SK-N-SH (cell line): ENCODE results near the gene GPR148. TPM values are rescaled to one million over a fixed set of nuclear protein-coding genes. Genes with fewer than 3 reads are reported as not detected.

Source experiments
- CTCF ChIA-PET: fragments of 300-600, 350-600 bp; formaldehyde crosslinking; extraction: SDS; loops from one replicate; lab custom pipeline; 2021; lab: Yijun Ruan, JAX
- POLR2A ChIA-PET: fragments of 350-600 bp; sonication (Branson Sonifier 250); formaldehyde crosslinking; extraction: SDS; loops from one replicate; lab custom pipeline; 2020; ENCODE audit warnings: antibody characterized with exemption, inconsistent platforms; lab: Yijun Ruan, JAX
- DNase-seq: peaks from one replicate; pipeline ENCODE4 v3.0.0; 2012
- H2AFZ ChIP-seq: fragments of 200-600 bp; sonication (generic); 2 replicates; pipeline ENCODE4 v1.8.1; 2016; ENCODE audit warnings: antibody characterized with exemption, mild to moderate bottlenecking, low read depth
- H3F3A ChIP-seq: fragments of 200-600 bp; sonication (generic); replicated peaks from 2 replicates; pipeline ENCODE3; 2016; ENCODE audit warnings: antibody characterized with exemption, mild to moderate bottlenecking; ENCODE audit not compliant: insufficient read depth
- H3K27ac ChIP-seq, 2 experiments: fragments of 200-500 bp in 1 of 2; fragments of 200-600 bp in 1 of 2; sonication (Bioruptor generic) in 1 of 2; sonication (generic), shearing (Covaris generic) in 1 of 2; 2 replicates each; pipeline versions ENCODE4 v1.5.1 to v1.6.1; 2014 to 2016; ENCODE audit warnings: low read depth in 2 of 2, inconsistent platforms in 1 of 2, low read length in 1 of 2, mild to moderate bottlenecking in 1 of 2, mixed read lengths in 1 of 2
- H3K27me3 ChIP-seq: fragments of 200-600 bp; sonication (generic), shearing (Covaris generic); 2 replicates; pipeline ENCODE4 v1.6.1; 2016; ENCODE audit warnings: mixed run types; ENCODE audit not compliant: insufficient read depth
- H3K36me3 ChIP-seq, 2 experiments: fragments of 200-500 bp in 1 of 2; fragments of 200-600 bp in 1 of 2; sonication (Bioruptor generic) in 1 of 2; sonication (generic) in 1 of 2; replicated peaks in 1 of 2; 2 replicates each; pipeline versions ENCODE3 to v1.5.1; 2014 to 2016; ENCODE audit warnings: low read length in 1 of 2, mild to moderate bottlenecking in 1 of 2; ENCODE audit not compliant: insufficient read depth in 2 of 2, control insufficient read depth in 1 of 2
- H3K4me1 ChIP-seq, 2 experiments: fragments of 200-500 bp in 1 of 2; fragments of 200-600 bp in 1 of 2; sonication (Bioruptor generic) in 1 of 2; sonication (generic), shearing (Covaris generic) in 1 of 2; 2 replicates each; pipeline versions ENCODE4 v1.5.1 to v1.6.1; 2014 to 2016; ENCODE audit warnings: low read depth in 1 of 2, low read length in 1 of 2, mixed run types in 1 of 2; ENCODE audit not compliant: insufficient read depth in 2 of 2, control insufficient read depth in 1 of 2
- H3K4me2 ChIP-seq: fragments of 200-600 bp; sonication (generic), shearing (Covaris generic); 2 replicates; pipeline ENCODE4 v1.6.1; 2017; ENCODE audit warnings: mixed run types
- H3K4me3 ChIP-seq, 2 experiments: fragments of 200-500 bp in 1 of 2; fragments of 200-600 bp in 1 of 2; sonication (Bioruptor generic) in 1 of 2; sonication (generic), shearing (Covaris generic) in 1 of 2; 2 replicates each; pipeline versions ENCODE4 v1.5.1 to v1.8.1; 2014 to 2016; ENCODE audit warnings: low read depth in 2 of 2, inconsistent platforms in 1 of 2, low read length in 1 of 2, mild to moderate bottlenecking in 1 of 2, mixed read lengths in 1 of 2, moderate library complexity in 1 of 2
- H3K79me2 ChIP-seq: fragments of 200-600 bp; sonication (generic); 2 replicates; pipeline ENCODE4 v1.8.1; 2017; ENCODE audit warnings: mild to moderate bottlenecking; ENCODE audit not compliant: insufficient read depth
- H3K9ac ChIP-seq: fragments of 200-600 bp; sonication (generic); 2 replicates; pipeline ENCODE4 v1.6.1; 2017; ENCODE audit warnings: mixed run types
- H3K9me2 ChIP-seq: fragments of 200-600 bp; sonication (generic); 2 replicates; pipeline ENCODE4 v1.6.1; 2017; ENCODE audit warnings: mixed run types
- H3K9me3 ChIP-seq: fragments of 200-600 bp; sonication (generic); 2 replicates; pipeline ENCODE4 v1.6.1; 2017; ENCODE audit warnings: mixed run types, mild to moderate bottlenecking, moderate library complexity
- H4K20me1 ChIP-seq: fragments of 200-600 bp; sonication (generic); 2 replicates; pipeline ENCODE4 v1.6.1; 2017; ENCODE audit warnings: mild to moderate bottlenecking, mixed run types; ENCODE audit not compliant: insufficient read depth
- ELF1 ChIP-seq: IDR thresholded peaks from 2 replicates; pipeline ENCODE4 v1.4.0; 2012
- EZH2phosphoT487 ChIP-seq: fragments of 200-600 bp; sonication (generic); IDR thresholded peaks from 2 replicates; pipeline ENCODE4 v1.6.1; 2017; ENCODE audit warnings: low read depth, mixed run types, mild to moderate bottlenecking, antibody characterized with exemption, moderate library complexity, borderline replicate concordance
- FOXM1 ChIP-seq: IDR thresholded peaks from 2 replicates; pipeline ENCODE4 v1.4.0; 2012; ENCODE audit warnings: low read depth, mild to moderate bottlenecking
- GABPA ChIP-seq: IDR thresholded peaks from 2 replicates; pipeline ENCODE4 v1.4.0; 2012; ENCODE audit warnings: low read depth, mild to moderate bottlenecking
- JUND ChIP-seq: IDR thresholded peaks from 2 replicates; pipeline ENCODE4 v1.4.0; 2012
- MEF2A ChIP-seq: IDR thresholded peaks from 2 replicates; pipeline ENCODE4 v1.4.0; 2012; ENCODE audit warnings: low read depth, borderline replicate concordance
- MXI1 ChIP-seq: IDR thresholded peaks from 2 replicates; pipeline ENCODE4 v1.6.1; 2012; ENCODE audit warnings: mild to moderate bottlenecking, low read depth, low read length, improper control_type of control experiment
- NRF1 ChIP-seq: IDR thresholded peaks from 2 replicates; pipeline ENCODE4 v1.6.1; 2012; ENCODE audit warnings: low read depth, mild to moderate bottlenecking, low read length
- POLR2AphosphoS5 ChIP-seq: IDR thresholded peaks from 2 replicates; pipeline ENCODE4 v1.6.1; 2012; ENCODE audit warnings: low read depth, low read length
- REST ChIP-seq: IDR thresholded peaks from 2 replicates; pipeline ENCODE4 v1.6.1; 2012; ENCODE audit warnings: mild to moderate bottlenecking, low read depth, low read length, moderate library complexity
- RFX5 ChIP-seq: IDR thresholded peaks from 2 replicates; pipeline ENCODE4 v1.6.1; 2012; ENCODE audit warnings: mild to moderate bottlenecking, improper control_type of control experiment, low read length
- TAF1 ChIP-seq: IDR thresholded peaks from 2 replicates; pipeline ENCODE4 v1.6.1; 2012; ENCODE audit warnings: low read depth, mild to moderate bottlenecking, low read length, moderate library complexity, borderline replicate concordance
- TEAD4 ChIP-seq: IDR thresholded peaks from 2 replicates; pipeline ENCODE4 v1.4.0; 2012; ENCODE audit warnings: mild to moderate bottlenecking, borderline replicate concordance; ENCODE audit not compliant: insufficient read depth
- USF1 ChIP-seq: IDR thresholded peaks from 2 replicates; pipeline ENCODE4 v1.4.0; 2012; ENCODE audit warnings: low read depth, borderline replicate concordance
- YY1 ChIP-seq: IDR thresholded peaks from 2 replicates; pipeline ENCODE4 v1.4.0; 2012; ENCODE audit warnings: low read depth, mild to moderate bottlenecking
- WGBS: methylation state at CpG from one replicate; pipeline ENCODE4 v1.1.6; 2017; ENCODE audit warnings: low lambda C conversion rate; 5-methylcytosine and 5-hydroxymethylcytosine counted together
- polyA plus RNA-seq, 3 experiments: library from polyadenylated mRNA; depleted of rRNA; stranded (reverse); fragments of >200 nt; gene quantifications; 2 replicates each; pipeline ENCODE4 v1.2.3, GENCODE V29; 2012

GPR148 gene
- polyA plus RNA-seq, 1 of the 3 experiments (the other 2 are of a cell fraction), result not detected

DNA sequence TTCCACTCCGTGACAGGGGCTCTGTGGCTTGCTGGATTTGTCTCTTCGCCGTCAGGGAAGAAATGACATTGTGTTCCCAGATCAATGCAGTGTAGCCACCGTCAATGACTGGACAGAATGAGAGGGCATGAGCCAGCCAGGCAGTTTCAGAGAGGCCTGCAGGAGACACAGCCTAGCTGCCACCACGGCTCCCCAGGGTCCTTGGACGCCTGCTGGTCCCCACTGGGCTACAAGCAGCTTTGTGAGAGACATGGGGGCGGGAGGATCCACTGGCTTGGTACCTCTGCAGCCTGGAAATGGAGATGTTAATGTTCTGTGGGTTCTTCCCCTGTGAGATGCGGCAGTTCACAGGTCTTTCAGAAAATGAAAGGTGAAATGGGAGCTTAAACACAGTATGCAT is 14.4 kb downstream of the GPR148 start:
- Histone ChIP-seq H4K20me1 (no peaks in the 10 kb centered on the region), H3K9me2 (no peaks in the 10 kb centered on the region), H3K36me3 (no peaks in the 10 kb centered on the region), H3K4me3 (no peak overlapping the region), H3K4me1 (peaks cover 0 to 16% of the 10 kb centered on the region in 2 experiments; a peak in 2 of 4 replicates), H3K9ac (no peak overlapping the region), H3K4me2 (no peak overlapping the region), H3K27me3 (no peaks in the 10 kb centered on the region), H3F3A (no peaks in the 10 kb centered on the region), H3K79me2 (no peaks in the 10 kb centered on the region), H2AFZ (no peak overlapping the region), H3K9me3 (no peaks in the 10 kb centered on the region), H3K27ac (no peak overlapping the region; a peak in 2 of 4 replicates)
- TF ChIP-seq POLR2AphosphoS5 (no peak), MXI1 (no peak), GABPA (no peak), TEAD4 (no peak), YY1 (no peak), JUND (no peak), FOXM1 (no peak), MEF2A (no peak), USF1 (no peak), EZH2phosphoT487 (no peak), NRF1 (no peak), RFX5 (no peak), TAF1 (no peak), ELF1 (no peak), REST (no peak)
- DNase-seq, result no peak
- WGBS, result 31% methylated on average over 8 of the region's 8 CpGs
- ChIA-PET POLR2A (interaction anchor here (4.3 kb wide), 1 partner anchor 15 kb away, joined by 20 read pairs; the partner anchor contains the start of gene GPR148), CTCF (no interaction called here)
